ENCODE data around the gene STAB2.
A peak's percentile ranks its signal among the peaks of the same experiment; 100 is the strongest.

STAB2 gene

GRCh38 chr12:103586791-103587370 is at the start of gene STAB2:
Gene STAB2 (plus strand): TSS chr12:103587273. CDS start chr12:103587477, 204 bp downstream.
- DNase-seq = no peak

GRCh38 chr12:103538397-103538796 is 48.7 kb upstream of the STAB2 start:
- DNase-seq = no peak

- DNase-seq = no peak
Observed at GRCh38 chr12:103540319-103540718, 46.8 kb upstream of the STAB2 start.

GRCh38 chr12:103542078-103542477 is 45.0 kb upstream of the STAB2 start:
- DNase-seq = no peak

- DNase-seq = no peak
Observed at GRCh38 chr12:103546959-103547358, 40.1 kb upstream of the STAB2 start.

GRCh38 chr12:103547376-103547775 is 39.7 kb upstream of the STAB2 start:
- no peak for DNase-seq

GRCh38 chr12:103547929-103548328 is 39.1 kb upstream of the STAB2 start:
- no peak for DNase-seq

- DNase-seq = peak; percentile 19
Observed at GRCh38 chr12:103548622-103549601, 38.2 kb upstream of the STAB2 start.

GRCh38 chr12:103556890-103557627 is 30.0 kb upstream of the STAB2 start:
- DNase-seq = no peak

- no peak for DNase-seq
Observed at GRCh38 chr12:103557628-103558010, 29.5 kb upstream of the STAB2 start.

GRCh38 chr12:103558879-103559278 is 28.2 kb upstream of the STAB2 start:
- DNase-seq = no peak

- peak; percentile 51 for DNase-seq
Observed at GRCh38 chr12:103560604-103561101, 26.4 kb upstream of the STAB2 start.

GRCh38 chr12:103561174-103561573 is 25.9 kb upstream of the STAB2 start:
- DNase-seq = no peak

GRCh38 chr12:103566398-103566797 is 20.7 kb upstream of the STAB2 start:
- no peak for DNase-seq

GRCh38 chr12:103569278-103569677 is 17.8 kb upstream of the STAB2 start:
- no peak for DNase-seq

- DNase-seq = no peak
Observed at GRCh38 chr12:103571286-103571685, 15.8 kb upstream of the STAB2 start.

- no peak for DNase-seq
Observed at GRCh38 chr12:103572312-103573045, 14.6 kb upstream of the STAB2 start.

- no peak for DNase-seq
Observed at GRCh38 chr12:103573185-103573584, 13.9 kb upstream of the STAB2 start.

- no peak for DNase-seq
Observed at GRCh38 chr12:103578926-103579325, 8.1 kb upstream of the STAB2 start.

- DNase-seq = no peak
Observed at GRCh38 chr12:103580026-103580425, 7.0 kb upstream of the STAB2 start.

GRCh38 chr12:103583008-103583407 is 4.1 kb upstream of the STAB2 start:
- no peak for DNase-seq

- no peak for DNase-seq
Observed at GRCh38 chr12:103586132-103586531, 941 bp upstream of the STAB2 start.

- DNase-seq = no peak
Observed at GRCh38 chr12:103588680-103589079, 1.6 kb downstream of the STAB2 start.

Measured in T1000 (cell line).